ENCODE measurements around the gene CDKAL1.
"Not testable (repeated sequence)": the region's sequence is repeated elsewhere in the genome, so short reads cannot be mapped to it uniquely, and the experiment has no call there.

CDKAL1 gene

DNA sequence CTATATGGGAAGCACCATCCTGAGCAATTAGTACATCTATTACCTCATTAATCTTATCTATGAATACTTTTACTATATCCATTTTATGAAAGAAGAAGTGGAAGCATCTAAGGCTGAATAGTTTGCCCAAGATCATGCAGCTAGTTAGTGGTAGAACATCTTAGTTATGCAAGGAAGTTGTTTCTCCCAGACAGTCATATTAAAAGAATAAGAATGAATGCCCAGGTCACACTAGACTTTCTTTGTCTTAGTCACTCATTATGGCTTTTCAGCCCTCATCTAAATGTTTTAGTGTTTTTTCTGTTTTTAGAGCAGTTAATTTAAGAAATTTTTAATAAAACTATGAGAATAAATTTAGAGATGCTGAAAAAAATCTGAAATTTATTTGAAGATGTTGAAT is 517.5 kb downstream of the CDKAL1 start:
- DNase-seq (ENCODE audit: low read depth in 2 of 3, low spot score in 1 of 3) = no peak

- DNase-seq (ENCODE audit: low read depth in 2 of 3, low spot score in 1 of 3) = no peak
Observed at GRCh38 chr6:21053612-21054011, 519.4 kb downstream of the CDKAL1 start.

DNA sequence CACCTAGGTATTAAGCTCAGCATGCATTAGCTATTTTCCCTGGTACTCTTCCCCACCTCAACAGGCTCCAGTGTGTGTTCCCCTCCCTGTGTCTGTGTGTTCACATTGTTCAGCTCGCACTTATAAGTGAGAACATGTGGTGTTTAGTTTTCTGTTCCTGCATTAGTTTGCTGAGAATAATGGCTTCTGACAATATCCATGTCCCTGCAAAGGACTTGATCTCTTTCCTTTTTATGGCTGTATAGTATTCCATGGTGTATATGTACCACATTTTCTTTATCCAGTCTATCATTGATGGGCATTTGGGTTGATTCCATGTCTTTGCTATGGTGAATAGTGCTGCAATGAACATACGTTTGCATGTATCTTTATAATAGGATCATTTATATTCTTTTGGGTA is 521.2 kb downstream of the CDKAL1 start:
- not testable (repeated sequence) for DNase-seq (ENCODE audit: low read depth in 2 of 3, low spot score in 1 of 3)

- no peak for DNase-seq (ENCODE audit: low read depth in 2 of 3, low spot score in 1 of 3)
Observed at GRCh38 chr6:21061892-21062291, 527.6 kb downstream of the CDKAL1 start.

GRCh38 chr6:21064756-21065340 is 530.6 kb downstream of the CDKAL1 start:
- DNase-seq (ENCODE audit: low read depth in 2 of 3, low spot score in 1 of 3) = no peak

DNA sequence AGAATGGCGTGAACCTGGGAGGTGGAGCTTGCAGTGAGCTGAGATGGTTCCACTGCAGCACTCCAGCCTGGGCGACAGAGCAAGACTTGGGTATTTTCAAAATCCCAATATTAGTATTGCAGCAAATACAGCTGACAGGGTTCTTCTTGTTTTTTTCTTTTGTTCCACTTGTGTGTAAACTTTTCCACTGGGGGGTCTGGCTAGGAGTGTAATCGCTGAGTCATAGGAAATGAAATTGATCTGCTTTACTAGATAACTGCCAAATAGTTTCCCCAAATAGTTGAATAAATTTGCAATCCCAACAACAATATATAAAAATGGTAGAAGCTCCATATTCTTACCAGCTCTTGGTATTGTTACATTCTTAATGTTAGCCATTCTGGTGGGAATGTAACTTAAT is 533.3 kb downstream of the CDKAL1 start:
- DNase-seq (ENCODE audit: low read depth in 2 of 3, low spot score in 1 of 3) = no peak

DNA sequence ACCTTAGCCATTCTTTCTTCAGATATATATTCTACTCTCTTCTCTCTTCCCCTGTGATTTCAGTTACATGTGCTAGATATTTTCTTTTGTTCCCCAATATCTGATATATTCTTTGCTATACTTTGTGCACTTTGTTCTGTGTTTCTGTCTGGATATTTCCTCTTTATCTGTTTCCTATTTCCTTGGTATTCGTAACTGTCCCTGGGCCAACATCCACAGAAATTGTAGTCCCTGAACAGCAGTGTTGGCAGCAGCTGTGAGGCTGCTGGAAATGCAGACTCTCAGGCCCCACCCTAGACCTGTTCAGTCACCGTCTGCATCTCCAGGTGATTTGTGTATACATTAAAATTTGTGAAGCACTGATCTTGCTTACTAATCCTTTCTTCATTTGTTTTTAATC is 536.4 kb downstream of the CDKAL1 start:
- DNase-seq (ENCODE audit: low read depth in 2 of 3, low spot score in 1 of 3) = no peak

DNA sequence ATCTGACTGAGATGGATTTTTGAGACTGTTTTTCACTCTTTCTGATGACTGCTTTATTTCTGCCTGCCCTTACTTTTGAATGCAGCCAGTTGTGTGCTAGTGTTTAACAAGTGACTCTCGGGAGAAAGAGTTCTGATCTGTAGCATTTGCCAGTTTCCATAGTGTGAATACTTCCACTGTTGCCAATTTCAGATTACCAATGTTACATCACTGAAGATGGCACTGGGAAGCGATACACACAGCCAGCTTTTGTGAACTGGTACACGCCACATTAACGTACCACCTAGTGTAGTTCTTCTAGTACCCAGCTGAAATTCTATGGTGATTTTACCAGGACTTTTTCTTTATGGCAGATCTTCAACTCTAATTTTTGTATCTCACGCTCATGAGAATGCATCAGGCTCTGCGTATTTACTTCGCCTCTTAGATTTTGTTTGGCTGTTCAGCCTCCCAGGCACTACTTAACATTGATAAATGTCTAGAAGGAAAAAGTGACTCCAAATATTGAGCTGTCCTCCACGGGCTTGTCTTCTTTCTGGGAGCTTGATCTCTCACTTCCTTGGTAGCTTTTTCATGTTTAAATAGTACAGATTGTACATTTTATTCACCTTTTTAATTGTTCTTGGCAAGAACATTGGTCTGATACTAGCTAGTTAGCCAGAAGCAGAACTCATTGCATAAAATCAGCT is 537.7 kb downstream of the CDKAL1 start:
- no peak for DNase-seq (ENCODE audit: low read depth in 2 of 3, low spot score in 1 of 3)

DNA sequence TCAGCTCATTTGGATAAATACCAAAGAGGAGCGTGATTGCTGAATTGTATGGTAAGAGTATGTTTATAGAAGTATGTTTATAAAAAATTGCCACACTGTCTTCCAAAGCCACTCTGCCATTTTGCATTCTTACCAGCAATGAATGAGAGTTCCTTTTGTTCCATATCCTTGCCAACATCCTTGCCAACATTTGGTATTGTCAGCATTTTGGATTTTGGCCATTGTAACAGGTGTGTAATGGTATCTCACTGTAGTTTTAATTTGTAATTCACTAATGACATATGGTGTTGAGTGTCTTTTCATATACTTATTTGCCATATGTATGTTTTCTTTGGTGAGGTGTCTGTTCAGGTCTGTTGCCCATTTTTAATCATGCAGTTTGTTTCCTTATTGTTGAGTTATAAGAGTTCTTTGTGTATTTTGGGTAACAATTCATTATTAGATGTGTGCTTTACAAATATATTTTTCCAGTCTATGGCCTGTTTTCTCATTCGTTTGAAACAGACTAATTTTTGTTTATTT is 539.1 kb downstream of the CDKAL1 start:
- DNase-seq (ENCODE audit: low read depth in 2 of 3, low spot score in 1 of 3) = no peak

DNA sequence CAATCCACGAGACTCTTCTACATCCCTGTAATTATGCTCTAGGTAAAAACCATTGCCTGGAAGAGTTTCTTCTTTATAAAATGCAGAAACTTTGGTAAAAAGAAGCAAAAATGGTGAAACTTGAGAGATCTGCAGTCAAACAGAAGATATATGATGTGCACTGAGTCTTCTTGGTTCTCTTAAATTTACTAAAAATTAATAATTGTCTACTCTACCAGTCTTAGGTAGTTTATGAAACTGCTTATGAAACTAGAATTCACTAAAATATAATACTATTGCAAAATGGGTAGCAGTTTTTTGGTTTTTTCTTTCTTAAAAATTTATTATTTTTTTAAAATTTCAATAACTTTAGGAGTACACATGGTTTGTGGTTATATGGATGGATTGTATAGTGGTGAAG is 540.2 kb downstream of the CDKAL1 start:
- no peak for DNase-seq (ENCODE audit: low read depth in 2 of 3, low spot score in 1 of 3)

DNA sequence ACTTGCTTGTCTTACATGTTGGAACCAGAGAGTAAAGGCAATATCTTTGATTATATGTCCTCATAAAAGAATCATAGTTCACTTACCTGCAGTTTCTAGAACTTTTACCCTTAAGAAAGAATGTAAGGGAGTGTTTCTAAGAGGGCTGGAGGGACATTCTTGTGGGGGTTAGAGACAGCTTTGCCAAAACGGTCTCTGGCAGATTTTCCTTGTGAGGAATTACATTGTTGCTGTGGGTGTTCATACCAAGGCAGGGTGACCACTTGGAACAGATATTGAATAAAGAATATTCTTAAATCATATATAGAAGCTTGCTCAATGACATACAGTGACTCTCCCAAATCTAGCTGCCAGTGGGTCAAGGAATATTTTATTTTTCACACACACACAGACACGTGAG is 541.7 kb downstream of the CDKAL1 start:
- no peak for DNase-seq (ENCODE audit: low read depth in 2 of 3, low spot score in 1 of 3)

GRCh38 chr6:21078497-21078896 is 544.2 kb downstream of the CDKAL1 start:
- no peak for DNase-seq (ENCODE audit: low read depth in 2 of 3, low spot score in 1 of 3)

DNA sequence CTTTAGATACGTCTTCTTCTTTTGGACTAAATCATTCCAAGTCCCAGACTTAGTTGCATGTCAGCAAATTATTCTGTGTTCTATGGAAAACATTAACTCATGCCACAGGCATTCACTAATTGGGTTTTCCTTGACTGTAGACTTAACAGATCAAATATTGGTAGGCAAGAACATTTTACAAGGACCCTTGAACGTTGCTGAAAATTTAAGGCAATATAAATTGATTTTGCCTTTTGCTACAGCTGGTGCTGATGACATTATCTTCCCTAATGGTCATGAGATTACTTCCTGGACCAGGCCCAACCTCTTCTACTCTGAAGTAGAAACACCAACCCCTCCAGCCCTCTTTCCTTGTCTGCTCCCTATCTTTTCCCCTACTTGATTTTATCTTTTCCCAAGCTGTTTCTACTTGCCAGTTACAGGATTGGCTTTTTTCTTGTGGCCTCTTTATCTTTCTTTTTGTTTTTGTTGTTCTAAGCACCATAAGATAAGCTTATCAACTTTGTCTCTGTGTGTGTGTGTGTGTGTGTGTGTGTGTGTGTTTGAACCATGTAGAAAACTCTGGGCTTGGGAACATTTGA is 545.3 kb downstream of the CDKAL1 start:
- no peak for DNase-seq (ENCODE audit: low read depth in 2 of 3, low spot score in 1 of 3)

GRCh38 chr6:21080221-21080620 is 546.0 kb downstream of the CDKAL1 start:
- no peak for DNase-seq (ENCODE audit: low read depth in 2 of 3, low spot score in 1 of 3)

- no peak for DNase-seq (ENCODE audit: low read depth in 2 of 3, low spot score in 1 of 3)
Observed at GRCh38 chr6:21082091-21082490, 547.8 kb downstream of the CDKAL1 start.

- no peak for DNase-seq (ENCODE audit: low read depth in 2 of 3, low spot score in 1 of 3)
Observed at GRCh38 chr6:21083708-21084107, 549.5 kb downstream of the CDKAL1 start.

DNA sequence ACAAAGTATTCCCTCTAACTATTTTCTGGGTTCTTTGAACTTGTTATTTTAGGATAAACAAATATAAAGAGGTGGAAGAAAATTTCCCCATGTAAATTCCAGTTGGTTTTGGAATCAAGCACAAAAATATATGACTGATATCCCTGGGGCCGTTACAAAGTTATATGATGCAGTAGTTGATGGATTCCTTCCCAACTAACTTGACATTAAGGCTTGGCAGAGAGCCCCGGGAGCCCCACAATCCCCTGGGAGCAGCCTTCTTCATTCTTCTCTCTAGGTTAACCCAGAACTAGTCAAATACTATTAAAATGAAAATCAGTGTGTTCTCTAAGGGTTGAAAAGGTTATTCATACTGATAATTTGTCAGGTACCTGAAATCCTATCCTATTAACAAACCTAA is 550.4 kb downstream of the CDKAL1 start:
- DNase-seq (ENCODE audit: low read depth in 2 of 3, low spot score in 1 of 3) = no peak

GRCh38 chr6:21085211-21085610 is 551.0 kb downstream of the CDKAL1 start:
- DNase-seq (ENCODE audit: low read depth in 2 of 3, low spot score in 1 of 3) = no peak

DNA sequence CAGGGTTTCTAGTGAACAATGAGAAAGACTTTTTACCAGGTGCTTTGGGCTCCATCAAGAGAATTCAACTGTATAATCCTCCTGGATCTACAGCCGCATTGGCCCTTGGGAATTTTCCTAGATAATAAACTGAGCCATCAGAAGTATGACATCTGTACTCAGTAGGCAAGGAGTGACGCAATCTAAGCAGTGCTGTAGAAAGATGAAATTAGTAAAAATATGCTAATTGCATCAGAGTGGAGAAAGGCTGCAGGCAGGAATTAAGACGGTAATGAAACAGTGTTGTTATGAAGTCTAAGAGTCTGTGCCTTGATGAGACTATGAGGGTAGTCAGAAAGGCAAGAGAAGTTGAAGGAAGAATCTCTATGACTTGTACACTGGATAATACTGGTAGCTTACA is 551.4 kb downstream of the CDKAL1 start:
- DNase-seq (ENCODE audit: low read depth in 2 of 3, low spot score in 1 of 3) = no peak

DNA sequence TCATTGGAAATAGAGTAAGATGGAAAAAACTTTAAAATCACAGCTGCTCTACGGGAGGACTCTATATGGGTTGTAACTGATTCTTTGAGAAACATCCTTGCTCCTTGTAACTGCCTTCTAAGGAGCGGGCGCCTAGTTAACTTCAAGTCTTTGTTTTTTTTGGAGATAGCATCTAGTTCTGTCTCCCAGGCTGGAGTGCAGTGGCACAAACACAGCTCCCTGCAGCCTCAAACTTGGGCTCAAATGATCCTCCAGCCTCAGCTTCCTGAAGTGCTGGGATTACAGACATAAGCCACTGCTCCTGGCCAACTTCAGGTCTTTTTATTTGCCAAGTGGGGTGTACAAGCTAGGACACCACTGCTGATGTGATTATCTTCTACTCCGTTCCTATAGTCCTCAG is 552.9 kb downstream of the CDKAL1 start:
- DNase-seq (ENCODE audit: low read depth in 2 of 3, low spot score in 1 of 3) = no peak

DNA sequence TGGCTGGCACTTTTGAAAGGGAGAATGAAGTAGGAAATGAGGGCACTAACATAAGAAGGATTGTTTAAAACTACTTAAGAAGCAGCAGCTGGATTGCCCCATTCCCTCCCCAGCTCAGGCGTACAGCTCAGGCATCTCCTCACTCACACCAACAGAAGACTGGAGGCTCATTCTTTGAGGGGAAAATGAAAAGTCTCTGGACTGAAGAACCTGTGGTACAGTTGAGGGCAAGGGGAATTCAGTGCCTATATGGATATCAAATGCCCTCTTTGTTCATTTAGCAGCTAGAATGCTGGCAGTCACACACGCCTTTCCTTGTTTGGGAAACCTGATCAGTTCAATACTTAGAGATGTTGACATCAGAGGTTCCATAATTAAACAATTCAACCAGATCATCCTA is 557.2 kb downstream of the CDKAL1 start:
- DNase-seq (ENCODE audit: low read depth in 2 of 3, low spot score in 1 of 3) = no peak

DNA sequence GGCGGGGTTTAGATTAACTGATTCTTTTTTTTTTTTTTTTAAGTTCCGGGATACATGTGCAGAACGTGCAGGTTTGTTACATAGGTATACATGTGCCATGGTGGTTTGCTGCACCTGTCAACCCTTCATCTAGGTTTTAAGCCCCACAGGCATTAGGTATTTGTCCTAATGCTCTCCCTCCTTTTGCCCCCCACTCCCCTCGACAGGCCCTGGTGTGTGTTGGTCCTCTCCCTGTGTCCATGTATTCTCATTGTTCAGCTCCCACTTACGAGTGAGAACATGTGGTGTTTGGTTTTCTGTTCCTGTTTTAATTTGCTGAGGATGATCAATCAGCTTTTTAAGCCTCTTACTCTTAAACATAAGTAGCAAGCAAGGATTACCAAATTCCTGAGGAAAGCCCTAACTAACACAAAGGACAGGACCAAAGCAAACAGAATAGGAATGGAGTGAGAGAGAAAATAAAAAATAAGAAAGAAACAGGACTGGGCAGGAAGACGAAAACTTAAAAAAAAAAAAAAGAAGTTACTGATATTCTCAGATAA is 558.0 kb downstream of the CDKAL1 start:
- not testable (repeated sequence) for DNase-seq (ENCODE audit: low read depth in 2 of 3, low spot score in 1 of 3)
